Mucosa of rectum (tissue), 2 donors: Measurements from ENCODE around the gene TRIM14.

Experiments used
- H3K27ac ChIP-seq, 2 donors: one replicate each; pipeline ENCODE4 v1.7.0; 2013; ENCODE audit warnings: inconsistent platforms in 2 of 2, low read depth in 2 of 2, low read length in 2 of 2
- H3K27me3 ChIP-seq, 2 donors: one replicate each; pipeline ENCODE4 v1.7.0; 2013; ENCODE audit warnings: low read length in 2 of 2; ENCODE audit not compliant: control insufficient read depth in 2 of 2, insufficient read depth in 2 of 2
- H3K36me3 ChIP-seq, 2 donors: one replicate each; pipeline ENCODE4 v1.7.0; 2013; ENCODE audit warnings: low read length in 2 of 2; ENCODE audit not compliant: control insufficient read depth in 2 of 2, insufficient read depth in 2 of 2
- H3K4me1 ChIP-seq, 2 donors: one replicate each; pipeline ENCODE4 v1.7.0; 2013; ENCODE audit warnings: low read length in 2 of 2, mild to moderate bottlenecking in 1 of 2; ENCODE audit not compliant: control insufficient read depth in 2 of 2, insufficient read depth in 2 of 2
- H3K4me3 ChIP-seq, 2 donors: one replicate each; pipeline ENCODE4 v1.7.0; 2013; ENCODE audit warnings: low read length in 2 of 2
- H3K9ac ChIP-seq, 2 donors: one replicate each; pipeline ENCODE4 v1.7.0; 2013; ENCODE audit warnings: low read length in 2 of 2, low read depth in 1 of 2, mild to moderate bottlenecking in 1 of 2
- H3K9me3 ChIP-seq, 2 donors: one replicate each; pipeline ENCODE4 v1.7.0; 2013; ENCODE audit warnings: low read length in 2 of 2; ENCODE audit not compliant: control insufficient read depth in 2 of 2
- donor health status: healthy.
- donor health status: Normal muscosa, but diverticular disease.

TRIM14 gene

DNA sequence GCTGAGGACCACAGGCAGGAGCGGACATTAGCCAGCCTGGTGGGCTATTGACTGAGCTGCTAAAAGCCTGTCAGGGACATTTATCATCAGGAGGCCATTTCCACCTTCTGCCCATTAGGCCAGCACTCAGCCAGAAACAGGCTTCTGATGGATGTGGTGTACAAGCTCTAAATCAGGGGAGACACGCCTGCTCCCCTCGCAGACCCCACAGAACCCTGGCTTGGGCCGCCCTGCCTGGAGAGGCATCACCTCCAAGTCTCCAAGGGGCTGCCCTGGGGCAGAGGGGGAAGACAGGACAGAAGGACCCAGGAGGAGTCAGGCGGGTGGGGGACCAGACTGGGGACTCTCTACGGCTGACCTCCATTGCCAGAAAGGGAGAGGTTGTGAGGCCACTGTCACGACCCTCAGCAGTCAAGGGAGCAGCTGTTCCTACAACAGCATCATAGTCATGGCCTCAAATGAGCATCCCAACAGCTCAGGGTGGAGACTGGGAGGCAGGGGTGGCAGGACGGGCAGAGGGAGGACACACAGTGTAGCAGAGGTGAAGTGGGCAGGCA is 24.0 kb upstream of the TRIM14 start:
- Histone ChIP-seq H3K4me3 (peak overlapping the region; percentile 20 to 48), H3K27ac (peak overlapping the region; percentile 95 to 98), H3K27me3 (no peaks in the 10 kb centered on the region), H3K9ac (peak overlapping the region; percentile 72 to 77), H3K36me3 (no peaks in the 10 kb centered on the region), H3K9me3 (no peaks in the 10 kb centered on the region), H3K4me1 (peaks cover 46% of the 10 kb centered on the region in 2 donors)

DNA sequence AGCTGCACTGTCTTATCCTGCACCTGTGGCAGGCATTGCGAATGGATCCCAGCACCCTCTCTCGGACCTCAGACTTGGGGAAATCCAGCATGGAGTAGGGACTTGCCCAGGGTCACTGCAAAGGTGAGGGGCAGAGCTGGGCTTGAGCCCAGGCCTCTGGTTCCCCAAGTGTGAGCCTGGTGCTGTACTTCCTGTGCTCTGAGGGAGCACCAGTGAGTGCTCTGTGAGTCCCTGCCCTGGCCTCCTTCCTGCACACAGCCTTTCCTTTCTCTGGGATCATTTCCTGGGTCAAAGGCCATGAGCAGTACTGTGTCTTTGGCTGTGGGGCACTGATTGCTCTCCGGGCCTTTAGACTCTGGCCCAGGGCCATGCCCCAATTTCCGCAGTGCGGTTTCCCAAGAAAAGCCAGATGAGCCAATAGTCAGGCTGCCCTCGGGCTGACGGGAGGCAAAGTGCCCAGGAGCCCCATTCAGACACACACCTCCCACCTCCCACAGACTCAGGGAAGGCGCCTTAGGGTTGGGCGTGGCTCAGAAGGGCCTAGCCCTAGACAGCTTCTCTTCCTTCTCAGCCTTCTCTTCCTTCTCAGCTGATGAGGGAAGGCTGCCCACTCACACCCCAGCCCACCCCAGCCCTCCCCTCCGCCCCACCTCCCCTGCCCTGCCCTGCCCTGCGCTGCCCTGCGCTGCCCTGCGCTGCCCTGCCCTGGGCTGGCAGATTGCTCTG is 23.3 kb upstream of the TRIM14 start:
- Histone ChIP-seq H3K4me1 (peaks cover 46% of the 10 kb centered on the region in 2 donors), H3K9me3 (no peaks in the 10 kb centered on the region), H3K27ac (peak overlapping the region; percentile 95 to 98), H3K27me3 (no peaks in the 10 kb centered on the region), H3K36me3 (peaks cover 0 to 2% of the 10 kb centered on the region in 2 donors), H3K9ac (peak overlapping the region; percentile 72 to 77), H3K4me3 (peak overlapping the region in 1 of 2 donors; percentile 17)

DNA sequence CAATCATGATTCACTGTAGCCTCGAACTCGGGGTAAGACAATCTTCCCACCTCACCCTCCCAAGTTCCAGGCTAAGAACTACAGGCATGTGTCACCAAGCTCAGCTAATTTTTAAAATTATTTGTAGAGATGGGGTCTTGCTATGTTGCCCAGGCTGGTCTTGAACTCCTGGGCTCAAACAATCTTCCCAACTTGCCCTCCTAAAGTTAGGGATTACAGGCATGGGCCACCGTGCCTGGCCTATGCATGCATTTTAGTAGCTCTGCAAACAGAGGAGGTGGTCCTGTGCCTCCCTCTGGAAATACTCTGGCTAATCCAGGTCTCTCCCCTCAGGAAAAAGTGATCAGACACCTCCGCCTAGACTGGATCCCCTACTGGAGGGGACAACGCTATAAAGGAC is 21.5 kb upstream of the TRIM14 start:
- Histone ChIP-seq H3K9me3 (no peaks in the 10 kb centered on the region), H3K27ac (no peak overlapping the region), H3K4me3 (no peak overlapping the region), H3K36me3 (peaks cover 3% of the 10 kb centered on the region in 2 donors), H3K27me3 (no peaks in the 10 kb centered on the region), H3K9ac (no peak overlapping the region), H3K4me1 (peaks cover 32 to 33% of the 10 kb centered on the region in 2 donors)

DNA sequence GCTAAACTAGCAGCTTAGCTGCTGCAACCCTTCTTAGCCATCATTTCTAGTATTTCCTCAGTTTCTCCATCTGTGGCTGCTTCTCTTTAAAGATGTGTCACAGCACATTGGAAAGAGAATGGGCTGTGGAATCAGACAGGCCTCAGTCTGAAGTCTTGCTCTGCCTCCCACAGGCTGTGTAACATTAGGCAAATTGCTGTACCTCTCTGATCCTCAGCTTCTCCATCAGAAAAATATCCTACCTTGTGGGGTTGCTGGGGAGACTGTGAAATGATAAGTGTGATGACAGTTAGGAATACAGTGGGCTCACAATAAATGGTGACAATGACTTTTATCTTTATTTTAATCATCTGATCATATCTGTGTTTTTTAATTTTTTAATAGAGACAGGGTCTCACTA is 17.5 kb upstream of the TRIM14 start:
- Histone ChIP-seq H3K4me1 (no peaks in the 10 kb centered on the region), H3K27me3 (no peaks in the 10 kb centered on the region), H3K9me3 (no peaks in the 10 kb centered on the region), H3K27ac (no peak overlapping the region), H3K9ac (no peak overlapping the region), H3K36me3 (peaks cover 14 to 28% of the 10 kb centered on the region in 2 donors), H3K4me3 (no peak overlapping the region)

DNA sequence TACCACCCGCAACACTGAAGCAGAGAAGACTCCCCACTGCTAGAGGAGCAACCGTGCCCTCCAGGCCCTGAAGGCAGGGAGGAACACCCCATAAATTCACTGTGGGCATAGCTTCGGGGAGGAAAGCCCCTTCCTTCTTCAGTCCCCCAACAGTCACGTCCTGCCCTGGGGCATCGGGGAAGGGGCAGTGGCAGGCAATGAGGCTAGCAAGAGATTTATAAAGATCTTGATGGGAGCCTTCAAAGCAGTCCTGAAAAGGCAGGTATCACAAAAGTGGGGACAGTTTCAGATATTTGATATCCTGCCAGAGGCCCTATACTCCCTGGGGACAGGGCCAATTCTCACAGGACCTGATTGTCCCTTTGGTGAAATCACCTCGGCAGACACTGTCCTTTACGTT is 16.9 kb upstream of the TRIM14 start:
- Histone ChIP-seq H3K27me3 (no peaks in the 10 kb centered on the region), H3K9ac (no peak overlapping the region), H3K4me3 (no peak overlapping the region), H3K4me1 (no peaks in the 10 kb centered on the region), H3K36me3 (peaks cover 14 to 28% of the 10 kb centered on the region in 2 donors), H3K9me3 (no peaks in the 10 kb centered on the region), H3K27ac (no peak overlapping the region)

DNA sequence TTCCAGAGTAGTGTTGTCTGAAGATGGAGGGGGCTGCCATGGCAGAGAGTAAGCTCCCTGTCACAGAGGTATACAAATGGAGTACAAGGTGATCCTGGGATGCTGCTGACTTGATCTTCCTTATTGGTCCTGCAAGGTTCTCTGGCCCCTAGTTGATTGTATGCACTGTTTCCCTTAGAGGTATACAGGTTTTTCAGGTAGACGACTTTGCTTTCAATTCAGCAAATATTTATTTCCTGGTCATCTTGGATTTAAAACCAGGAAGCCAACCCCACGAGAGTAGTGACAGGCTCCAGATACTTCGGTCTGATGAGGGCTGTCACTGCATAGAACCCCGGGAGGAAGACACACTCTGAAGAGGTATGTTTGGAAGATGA is 16.5 kb upstream of the TRIM14 start:
- H3K9me3 ChIP-seq: no peaks in the 10 kb centered on the region
- H3K4me1 ChIP-seq: no peaks in the 10 kb centered on the region
- no peak overlapping the region for H3K4me3 ChIP-seq
- no peak overlapping the region for H3K27ac ChIP-seq
- H3K9ac ChIP-seq: no peak overlapping the region
- no peaks in the 10 kb centered on the region for H3K27me3 ChIP-seq
- peaks cover 14 to 28% of the 10 kb centered on the region in 2 donors for H3K36me3 ChIP-seq

DNA sequence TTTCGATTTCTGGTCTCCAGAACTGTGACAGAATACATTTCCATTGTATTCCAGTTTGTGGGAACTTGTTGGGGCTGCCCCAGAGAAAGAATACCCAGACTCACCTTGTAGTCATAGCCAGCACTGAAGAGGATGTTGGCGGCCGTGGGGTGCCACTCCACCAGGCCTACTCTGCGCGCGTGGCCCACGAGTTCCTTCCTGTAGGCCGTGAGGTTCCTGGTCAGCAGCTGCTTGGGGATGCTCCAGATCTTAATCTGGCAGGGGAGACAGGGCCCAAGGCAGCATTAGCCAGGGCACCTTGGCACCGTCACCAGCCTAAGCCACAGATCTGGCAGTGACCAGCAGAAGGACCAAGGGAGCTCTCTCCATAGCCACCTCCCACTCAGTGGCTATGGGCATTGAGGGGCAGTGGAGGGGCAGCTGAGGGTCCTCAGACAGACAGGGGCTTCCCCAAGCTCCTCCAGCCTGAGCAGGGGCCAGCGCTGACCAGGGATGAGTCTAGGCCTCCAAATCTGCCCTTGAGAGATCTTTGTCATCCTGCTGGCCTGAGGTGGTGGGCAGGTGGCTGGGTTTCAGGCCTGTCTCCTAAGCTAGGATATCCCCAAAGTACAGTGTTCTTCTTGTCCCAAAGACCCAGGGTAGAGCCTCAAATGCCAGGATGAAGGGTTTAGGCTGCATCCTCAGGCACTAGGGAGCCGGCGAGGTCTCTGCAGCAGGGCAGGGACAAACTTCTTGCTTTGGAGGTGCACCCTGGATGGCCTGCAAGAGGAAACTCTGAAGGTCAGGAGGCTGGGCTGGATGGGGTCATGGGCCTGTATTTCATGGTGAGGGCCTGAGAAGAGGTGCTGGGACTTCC is 15.9 kb upstream of the TRIM14 start:
- H3K9ac ChIP-seq: no peak overlapping the region
- no peak overlapping the region for H3K27ac ChIP-seq
- H3K4me1 ChIP-seq: no peaks in the 10 kb centered on the region
- no peaks in the 10 kb centered on the region for H3K27me3 ChIP-seq
- no peaks in the 10 kb centered on the region for H3K9me3 ChIP-seq
- H3K4me3 ChIP-seq: no peak overlapping the region
- peaks cover 14 to 30% of the 10 kb centered on the region in 2 donors for H3K36me3 ChIP-seq

DNA sequence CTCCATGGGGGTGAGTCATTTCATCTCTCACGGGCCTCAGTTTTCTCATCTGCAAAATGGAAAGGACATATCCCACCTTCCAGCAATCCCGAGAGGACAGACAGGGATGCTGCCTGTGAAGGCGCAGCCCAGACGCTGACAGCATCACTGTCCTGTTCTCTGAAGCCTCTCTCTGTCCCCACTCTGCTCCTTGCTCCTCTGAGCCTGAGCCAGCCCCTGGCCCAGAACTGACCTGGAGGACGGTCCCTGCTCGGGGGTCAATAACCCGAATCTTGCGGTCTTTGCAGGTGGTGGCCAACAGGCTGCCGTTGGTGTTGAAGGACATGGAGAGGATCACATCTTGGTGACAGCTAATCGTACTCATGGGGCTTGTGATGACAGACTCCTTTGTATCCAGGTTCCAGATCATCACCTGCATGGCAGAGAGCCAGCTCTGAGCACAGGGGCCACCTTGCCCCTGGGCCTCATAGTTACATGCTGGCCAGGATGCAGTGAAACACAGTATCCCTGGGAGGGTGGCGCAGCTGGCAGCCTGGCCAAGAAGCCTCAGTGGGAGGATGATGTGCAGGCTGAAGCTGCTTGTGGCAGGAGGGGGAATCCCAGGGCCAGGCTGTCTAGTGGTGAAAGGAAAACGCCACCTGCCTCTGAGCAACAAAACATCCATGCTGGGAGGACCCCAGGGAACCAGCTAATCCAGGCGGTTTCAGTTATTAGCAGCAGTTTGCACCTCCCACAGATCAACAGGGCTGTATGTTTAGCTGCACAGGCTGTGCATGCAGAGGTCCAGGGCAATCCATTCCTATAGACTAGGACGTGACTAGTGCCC is 14.0 kb upstream of the TRIM14 start:
- Histone ChIP-seq H3K4me1 (no peaks in the 10 kb centered on the region), H3K9ac (no peak overlapping the region), H3K4me3 (no peak overlapping the region)

DNA sequence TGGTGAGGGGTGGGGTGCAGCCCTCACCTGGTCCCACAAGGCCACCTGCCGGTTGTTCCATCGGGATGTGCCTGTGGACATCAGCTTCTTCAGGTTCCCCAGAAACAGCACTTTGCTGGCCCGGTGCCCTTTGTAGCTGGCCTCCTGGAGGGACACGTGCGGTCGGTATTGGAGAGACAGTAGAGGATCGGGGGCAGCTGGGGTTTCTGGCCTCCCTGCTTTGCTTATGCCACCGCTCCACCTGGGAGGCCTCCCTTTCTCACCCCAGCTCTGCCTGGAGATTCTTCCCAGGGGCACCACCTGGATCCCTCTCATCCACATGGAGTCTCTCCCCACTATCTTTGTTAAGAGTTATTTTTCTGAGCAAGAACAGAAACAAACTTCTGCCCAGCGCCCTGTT is 13.1 kb upstream of the TRIM14 start:
- no peak overlapping the region for H3K4me3 ChIP-seq
- H3K4me1 ChIP-seq: no peaks in the 10 kb centered on the region
- H3K27ac ChIP-seq: no peak overlapping the region
- no peak overlapping the region for H3K9ac ChIP-seq
- no peaks in the 10 kb centered on the region for H3K27me3 ChIP-seq
- no peaks in the 10 kb centered on the region for H3K9me3 ChIP-seq
- peaks cover 20 to 44% of the 10 kb centered on the region in 2 donors for H3K36me3 ChIP-seq

More for the DNA sequence above, 14.0 kb upstream of the TRIM14 start:
- peaks cover 22 to 42% of the 10 kb centered on the region in 2 donors for H3K36me3 ChIP-seq
- H3K9me3 ChIP-seq: no peaks in the 10 kb centered on the region
- H3K27me3 ChIP-seq: no peaks in the 10 kb centered on the region
- H3K27ac ChIP-seq: no peak overlapping the region
